Measurements from ENCODE around the gene LRRC49. TPM values are rescaled to one million over a fixed set of nuclear protein-coding genes. Genes with fewer than 3 reads are reported as not detected.

The LRRC49 gene
- total RNA-seq, 1 donor from 2014 or later = 8.9 TPM

GRCh38 chr15:70947351-70948335 is 55.0 kb downstream of the LRRC49 start:
- peaks cover 20% of the 10 kb centered on the region for H3K9me3 Mint-ChIP-seq (ENCODE audit: unreplicated experiment)
- H3K4me3 Mint-ChIP-seq (ENCODE audit: unreplicated experiment) = no peak overlapping the region
- H3K4me1 Mint-ChIP-seq (ENCODE audit: unreplicated experiment) = peaks cover 6% of the 10 kb centered on the region
- H3K36me3 Mint-ChIP-seq (ENCODE audit: unreplicated experiment) = peaks cover 11% of the 10 kb centered on the region
- H3K27ac Mint-ChIP-seq (ENCODE audit: unreplicated experiment) = no peak overlapping the region
- TF ChIP-seq CTCF (IDR thresholded peaks at IDR 0.05) = no peak
- no peaks in the 10 kb centered on the region for H3K27me3 Mint-ChIP-seq (ENCODE audit: unreplicated experiment)
- DNase-seq (ENCODE audit: extremely low spot score, unreplicated experiment) = no peak

- TF ChIP-seq CTCF (IDR thresholded peaks at IDR 0.05) = no peak
- DNase-seq (ENCODE audit: extremely low spot score, unreplicated experiment) = no peak
- H3K4me1 Mint-ChIP-seq (ENCODE audit: unreplicated experiment) = peaks cover 20% of the 10 kb centered on the region
- peaks cover 11% of the 10 kb centered on the region for H3K36me3 Mint-ChIP-seq (ENCODE audit: unreplicated experiment)
- no peak overlapping the region for H3K27ac Mint-ChIP-seq (ENCODE audit: unreplicated experiment)
- no peak overlapping the region for H3K4me3 Mint-ChIP-seq (ENCODE audit: unreplicated experiment)
- no peaks in the 10 kb centered on the region for H3K27me3 Mint-ChIP-seq (ENCODE audit: unreplicated experiment)
- H3K9me3 Mint-ChIP-seq (ENCODE audit: unreplicated experiment) = peaks cover 20% of the 10 kb centered on the region
Measured at GRCh38 chr15:70950953-70951352, 58.3 kb downstream of the LRRC49 start.

- H3K4me3 Mint-ChIP-seq (ENCODE audit: unreplicated experiment) = no peak overlapping the region
- H3K27me3 Mint-ChIP-seq (ENCODE audit: unreplicated experiment) = no peaks in the 10 kb centered on the region
- H3K9me3 Mint-ChIP-seq (ENCODE audit: unreplicated experiment) = peaks cover 20% of the 10 kb centered on the region
- DNase-seq (ENCODE audit: extremely low spot score, unreplicated experiment) = no peak
- peak overlapping the region; percentile 23 for H3K27ac Mint-ChIP-seq (ENCODE audit: unreplicated experiment)
- peaks cover 6% of the 10 kb centered on the region for H3K36me3 Mint-ChIP-seq (ENCODE audit: unreplicated experiment)
- no peak for TF ChIP-seq CTCF (IDR thresholded peaks at IDR 0.05)
- peaks cover 30% of the 10 kb centered on the region for H3K4me1 Mint-ChIP-seq (ENCODE audit: unreplicated experiment)
Measured at GRCh38 chr15:70954171-70954570, 61.5 kb downstream of the LRRC49 start.

GRCh38 chr15:70954733-70955132 is 62.1 kb downstream of the LRRC49 start:
- H3K4me3 Mint-ChIP-seq (ENCODE audit: unreplicated experiment) = no peak overlapping the region
- peaks cover 20% of the 10 kb centered on the region for H3K9me3 Mint-ChIP-seq (ENCODE audit: unreplicated experiment)
- no peak overlapping the region for H3K27ac Mint-ChIP-seq (ENCODE audit: unreplicated experiment)

More at GRCh38 chr15:70954733-70955132, 62.1 kb downstream of the LRRC49 start:
- Mint-ChIP-seq H3K27me3 (ENCODE audit: unreplicated experiment) (no peaks in the 10 kb centered on the region), H3K4me1 (ENCODE audit: unreplicated experiment) (peaks cover 30% of the 10 kb centered on the region), H3K36me3 (ENCODE audit: unreplicated experiment) (peaks cover 6% of the 10 kb centered on the region)
- no peak for DNase-seq (ENCODE audit: extremely low spot score, unreplicated experiment)
- TF ChIP-seq CTCF (IDR thresholded peaks at IDR 0.05) = no peak
